Measurements from ENCODE around the gene NAA35. TPM values are rescaled to one million over a fixed set of nuclear protein-coding genes. Genes with fewer than 3 reads are reported as not detected.

Gene NAA35
- total and polyA plus RNA-seq, 2 donors (not counting 3 experiments of a cell fraction or from before 2014, with no cell fraction given) = 7.9 to 22.5 TPM

DNA sequence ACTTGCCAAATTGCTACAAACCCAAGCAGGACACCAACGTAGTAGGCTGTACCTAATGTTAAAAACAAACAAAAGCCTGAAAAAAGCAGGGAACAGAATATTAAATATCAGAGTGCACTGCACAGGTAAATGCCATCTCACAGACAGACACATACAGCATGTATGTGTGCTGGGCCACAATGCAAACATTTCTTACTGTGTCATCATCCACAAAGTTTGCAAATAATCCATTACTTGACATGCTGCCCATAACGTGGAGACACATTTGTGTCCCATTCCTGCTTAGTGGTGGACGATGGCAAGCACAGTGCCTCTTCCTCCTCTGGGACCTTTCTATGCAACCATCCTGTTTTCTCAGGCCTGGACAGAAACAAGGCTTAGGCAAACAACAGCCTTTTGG is 113.7 kb downstream of the NAA35 start:
- DNase-seq (ENCODE audit: low read depth, low spot score) (no peak), FAIRE-seq (no peak)
- CTCF ChIA-PET = no interaction called here
- no peak overlapping the region for H2AFZ ChIP-seq (ENCODE audit: low read depth, low read length)
- dilution Hi-C loops (cut with MboI; ENCODE audit: extremely low pct_ligation_motif_present, low sequenced_read_pairs) (no loop called here), intact Hi-C loops (cut with micrococcal nuclease) (no loop called here)
- no peaks in the 10 kb centered on the region for H3K4me1 ChIP-seq (ENCODE audit: control insufficient read depth, extremely low read depth, insufficient read depth, low read length)
- no peak overlapping the region for H3K4me2 ChIP-seq (ENCODE audit: insufficient read depth, low read length)
- TF ChIP-seq MYC (IDR thresholded peaks at IDR 0.05; ENCODE audit: low read depth, low read length) (no peak), EZH2 (IDR thresholded peaks at IDR 0.05; ENCODE audit: borderline replicate concordance, low read depth, low read length, severe bottlenecking) (no peak), MAX (IDR thresholded peaks at IDR 0.05; ENCODE audit: insufficient read depth, insufficient read length) (no peak), POLR2AphosphoS5 (IDR thresholded peaks at IDR 0.05; ENCODE audit: insufficient read depth, low read depth, low read length) (no peak), JUN (IDR thresholded peaks at IDR 0.05; ENCODE audit: borderline replicate concordance, insufficient read depth, insufficient read length, low read depth) (no peak), GATA2 (IDR thresholded peaks at IDR 0.05; ENCODE audit: insufficient read depth, insufficient read length, low read depth, low read length) (no peak), FOS (IDR thresholded peaks at IDR 0.05; ENCODE audit: borderline replicate concordance, insufficient read depth, low read length) (no peak), POLR2A (IDR thresholded peaks at IDR 0.05; ENCODE audit: low read depth, low read length) (no peak)
- TF ChIP-seq, protein P1, sequence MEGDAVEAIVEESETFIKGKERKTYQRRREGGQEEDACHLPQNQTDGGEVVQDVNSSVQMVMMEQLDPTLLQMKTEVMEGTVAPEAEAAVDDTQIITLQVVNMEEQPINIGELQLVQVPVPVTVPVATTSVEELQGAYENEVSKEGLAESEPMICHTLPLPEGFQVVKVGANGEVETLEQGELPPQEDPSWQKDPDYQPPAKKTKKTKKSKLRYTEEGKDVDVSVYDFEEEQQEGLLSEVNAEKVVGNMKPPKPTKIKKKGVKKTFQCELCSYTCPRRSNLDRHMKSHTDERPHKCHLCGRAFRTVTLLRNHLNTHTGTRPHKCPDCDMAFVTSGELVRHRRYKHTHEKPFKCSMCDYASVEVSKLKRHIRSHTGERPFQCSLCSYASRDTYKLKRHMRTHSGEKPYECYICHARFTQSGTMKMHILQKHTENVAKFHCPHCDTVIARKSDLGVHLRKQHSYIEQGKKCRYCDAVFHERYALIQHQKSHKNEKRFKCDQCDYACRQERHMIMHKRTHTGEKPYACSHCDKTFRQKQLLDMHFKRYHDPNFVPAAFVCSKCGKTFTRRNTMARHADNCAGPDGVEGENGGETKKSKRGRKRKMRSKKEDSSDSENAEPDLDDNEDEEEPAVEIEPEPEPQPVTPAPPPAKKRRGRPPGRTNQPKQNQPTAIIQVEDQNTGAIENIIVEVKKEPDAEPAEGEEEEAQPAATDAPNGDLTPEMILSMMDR (IDR thresholded peaks at IDR 0.05; ENCODE audit: extremely low read depth in 1 of 2, insufficient read depth in 1 of 2, low read depth in 1 of 2, low read length in 2 of 2) = no peak
- BruUV-seq (replicated peaks) = no TSS peak
- H3K9me3 ChIP-seq (replicated peaks; ENCODE audit: control insufficient read depth, insufficient read depth, low read length) = no peaks in the 10 kb centered on the region
- H3K9ac ChIP-seq (replicated peaks; ENCODE audit: extremely low read depth, insufficient read depth, low read length) = no peak overlapping the region
- POLR2A ChIA-PET = no interaction called here
- no peaks in the 10 kb centered on the region for H3K9me1 ChIP-seq (replicated peaks; ENCODE audit: control insufficient read depth, extremely low read depth, insufficient read depth, low read length)
- H4K20me1 ChIP-seq (replicated peaks; ENCODE audit: control insufficient read depth, extremely low read depth, insufficient read depth, low read length) = no peaks in the 10 kb centered on the region
- no peaks in the 10 kb centered on the region for H3K27me3 ChIP-seq (ENCODE audit: control insufficient read depth in 2 of 2, insufficient read depth in 2 of 2, low read length in 2 of 2)
- no peak overlapping the region for H3K27ac ChIP-seq (ENCODE audit: insufficient read depth, low read depth, low read length)
- peaks cover 10% of the 10 kb centered on the region for H3K79me2 ChIP-seq (ENCODE audit: control insufficient read depth, insufficient read depth, low read length)
- H3K36me3 ChIP-seq (ENCODE audit: control insufficient read depth in 2 of 2, extremely low read depth in 1 of 2, insufficient read depth in 2 of 2, low read length in 2 of 2) = no peaks in the 10 kb centered on the region
- no peak overlapping the region for H3K4me3 ChIP-seq (replicated peaks in 1 of 3; ENCODE audit: insufficient read depth in 1 of 3, low read depth in 1 of 3, low read length in 3 of 3)
